Measurements from ENCODE around the gene CRYBA1. TPM values are rescaled to one million over a fixed set of nuclear protein-coding genes. Genes with fewer than 3 reads are reported as not detected.

Gene CRYBA1
- polyA plus RNA-seq, 3 donors, result not detected

GRCh38 chr17:29235904-29236303 lies 10.8 kb upstream of the CRYBA1 start:
- Mint-ChIP-seq H3K27me3 (ENCODE audit: low read depth in 3 of 3) (peaks cover 0 to 3% (median 1%) of the 10 kb centered on the region in 3 donors), H3K36me3 (peaks cover 0 to 2% of the 10 kb centered on the region in 2 donors), H3K27ac (no peak overlapping the region), H3K4me3 (no peak overlapping the region), H3K4me1 (peaks cover 38% of the 10 kb centered on the region), H3K9me3 (peaks cover 0 to 3% (median 0%) of the 10 kb centered on the region in 7 donors)
- H3K27me3 ChIP-seq (ENCODE audit: control insufficient read depth in 2 of 2, insufficient read depth in 2 of 2, low read length in 2 of 2), result no peaks in the 10 kb centered on the region
- intact Hi-C loops (cut with micrococcal nuclease), result no loop called here
- no peaks in the 10 kb centered on the region for H3K9me3 ChIP-seq (replicated peaks in 1 of 2; ENCODE audit: control insufficient read depth in 1 of 2, insufficient read depth in 1 of 2, low read length in 2 of 2)
- no peak overlapping the region for H3K4me2 ChIP-seq (replicated peaks; ENCODE audit: extremely low read depth, low read length, poor library complexity, severe bottlenecking)
- no CpG with 5 or more reads among the region's 3 CpGs for WGBS (ENCODE audit: insufficient coverage)
- no peaks in the 10 kb centered on the region for H3K79me2 ChIP-seq (ENCODE audit: insufficient read depth, low read length)
- no peaks in the 10 kb centered on the region for H3K36me3 ChIP-seq (replicated peaks in 1 of 2; ENCODE audit: control insufficient read depth in 1 of 2, insufficient read depth in 2 of 2, low read length in 2 of 2)
- no peak overlapping the region for H3K27ac ChIP-seq (ENCODE audit: low read depth in 1 of 2, low read length in 2 of 2)
- H4K20me1 ChIP-seq (ENCODE audit: insufficient read depth, low read length), result no peaks in the 10 kb centered on the region
- no peak overlapping the region for H2AFZ ChIP-seq (ENCODE audit: insufficient read depth, low read depth, low read length, poor library complexity, severe bottlenecking)
- no peak for DNase-seq
- peaks cover 35 to 43% of the 10 kb centered on the region in 2 donors for H3K4me1 ChIP-seq (ENCODE audit: control insufficient read depth in 1 of 2, insufficient read depth in 2 of 2, low read length in 2 of 2)
- no peak overlapping the region for H3K9ac ChIP-seq (ENCODE audit: insufficient read depth, low read length, poor library complexity, severe bottlenecking)
- no peak overlapping the region for H3K4me3 ChIP-seq (replicated peaks in 1 of 3; ENCODE audit: low read depth in 2 of 3, low read length in 3 of 3)
- no peak for TF ChIP-seq CTCF (IDR thresholded peaks at IDR 0.05)

DNA sequence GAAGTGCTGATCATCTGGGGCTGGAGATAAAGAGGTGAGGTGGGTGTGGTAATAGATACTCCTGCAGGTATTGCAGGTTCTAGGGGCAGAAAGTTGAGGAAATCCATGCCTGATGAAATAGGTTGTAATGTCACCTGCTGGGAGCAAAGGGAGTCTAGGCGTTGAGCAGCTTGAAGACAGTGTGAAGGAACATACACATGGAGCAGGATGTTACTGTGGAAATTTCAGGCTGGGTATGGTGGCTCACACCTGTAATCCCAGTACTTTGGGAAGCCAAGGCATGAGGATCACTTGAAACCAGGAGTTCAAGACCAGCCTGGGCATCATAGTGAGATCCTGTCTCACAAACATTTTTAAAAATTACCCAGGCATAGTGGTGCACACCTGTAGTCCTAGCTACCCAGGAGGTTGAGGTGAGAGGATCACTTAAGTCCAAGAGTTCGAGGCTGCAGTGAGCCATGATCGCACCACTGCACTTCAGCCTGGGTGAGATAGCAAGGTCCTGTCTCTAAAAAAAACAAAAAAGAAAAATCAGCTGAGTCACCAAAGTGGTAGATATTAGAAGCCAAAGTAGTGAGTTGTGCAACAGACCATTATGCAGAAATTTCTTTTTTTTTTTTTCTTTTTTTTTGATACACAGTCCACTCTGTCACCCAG lies 9.1 kb upstream of the CRYBA1 start:
- peaks cover 0 to 2% of the 10 kb centered on the region in 2 donors for H3K36me3 Mint-ChIP-seq
- H3K27me3 Mint-ChIP-seq (ENCODE audit: low read depth in 3 of 3), result peaks cover 0 to 3% (median 0%) of the 10 kb centered on the region in 3 donors
- Histone ChIP-seq H3K27ac (ENCODE audit: low read depth in 1 of 2, low read length in 2 of 2) (peak overlapping the region; percentile 41 to 68), H2AFZ (ENCODE audit: insufficient read depth, low read depth, low read length, poor library complexity, severe bottlenecking) (no peak overlapping the region), H3K4me3 (replicated peaks in 1 of 3; ENCODE audit: low read depth in 2 of 3, low read length in 3 of 3) (peak overlapping the region in 1 of 3 experiments; percentile 36), H3K36me3 (replicated peaks in 1 of 2; ENCODE audit: control insufficient read depth in 1 of 2, insufficient read depth in 2 of 2, low read length in 2 of 2) (no peaks in the 10 kb centered on the region), H3K4me2 (replicated peaks; ENCODE audit: extremely low read depth, low read length, poor library complexity, severe bottlenecking) (peak overlapping the region; percentile 54), H4K20me1 (ENCODE audit: insufficient read depth, low read length) (no peaks in the 10 kb centered on the region), H3K4me1 (ENCODE audit: control insufficient read depth in 1 of 2, insufficient read depth in 2 of 2, low read length in 2 of 2) (peaks cover 49 to 58% of the 10 kb centered on the region in 2 donors), H3K9me3 (replicated peaks in 1 of 2; ENCODE audit: control insufficient read depth in 1 of 2, insufficient read depth in 1 of 2, low read length in 2 of 2) (no peaks in the 10 kb centered on the region), H3K9ac (ENCODE audit: insufficient read depth, low read length, poor library complexity, severe bottlenecking) (no peak overlapping the region), H3K79me2 (ENCODE audit: insufficient read depth, low read length) (no peaks in the 10 kb centered on the region), H3K27me3 (ENCODE audit: control insufficient read depth in 2 of 2, insufficient read depth in 2 of 2, low read length in 2 of 2) (no peaks in the 10 kb centered on the region)
- peaks cover 48% of the 10 kb centered on the region for H3K4me1 Mint-ChIP-seq
- peak overlapping the region; percentile 76 to 94 (median 89) for H3K27ac Mint-ChIP-seq
- intact Hi-C loops (cut with micrococcal nuclease), result no loop called here
- TF ChIP-seq CTCF (IDR thresholded peaks at IDR 0.05), result no peak
- peak; percentile 55 to 79 (median 64) for DNase-seq
- peak overlapping the region in 1 of 2 donors; percentile 59 for H3K4me3 Mint-ChIP-seq
- H3K9me3 Mint-ChIP-seq, result peaks cover 0 to 1% (median 0%) of the 10 kb centered on the region in 7 donors
- WGBS (ENCODE audit: insufficient coverage), result 53% methylated on average over 3 of the region's 3 CpGs

All from CD14-positive monocyte (primary cell).